Natural killer cell treated with Interleukin-12 subunit alpha and Interleukin-12 subunit beta and Interleukin-15 and Interleukin-18, amount 100 ng/mL, for 72 hours (primary cell): Measurements from ENCODE around the gene SMIM38. TPM values are rescaled to one million over a fixed set of nuclear protein-coding genes. Genes with fewer than 3 reads are reported as not detected.
"Not testable (repeated sequence)": the region's sequence is repeated elsewhere in the genome, so short reads cannot be mapped to it uniquely, and the experiment has no call there.

ENCODE experiments used
- ATAC-seq, 2 donors: fragments of 150-1000 bp; cut with Tn5 transposase in 1 of 2; sonication (Bioruptor Pico), chemical (Tn5 transposase) in 1 of 2; 2 replicates each; pipeline ENCODE4 v1.10.0; 2021
- DNase-seq: peaks from one replicate; pipeline ENCODE4 v3.0.0; 2022; ENCODE audit warnings: low spot score
- H3K27ac Mint-ChIP-seq, 2 donors: 1 replicate in 1 of 2; 2 replicates in 1 of 2; pipeline ENCODE4 v1.8.0; 2022; ENCODE audit warnings: mixed read lengths in 2 of 2, mild to moderate bottlenecking in 1 of 2, moderate library complexity in 1 of 2
- H3K27me3 Mint-ChIP-seq, 2 donors: 1 replicate in 1 of 2; 2 replicates in 1 of 2; pipeline ENCODE4 v1.8.0; 2022; ENCODE audit warnings: mixed read lengths in 2 of 2
- H3K36me3 Mint-ChIP-seq: one replicate; pipeline ENCODE4 v1.8.0; 2022; ENCODE audit warnings: mixed read lengths
- H3K4me1 Mint-ChIP-seq, 2 donors: 1 replicate in 1 of 2; 2 replicates in 1 of 2; pipeline ENCODE4 v1.8.0; 2022; ENCODE audit warnings: low read depth in 2 of 2, mixed read lengths in 2 of 2, mild to moderate bottlenecking in 1 of 2
- H3K4me3 Mint-ChIP-seq: one replicate; pipeline ENCODE4 v1.8.0; 2022; ENCODE audit warnings: mixed read lengths
- H3K9me3 Mint-ChIP-seq: 2 replicates; pipeline ENCODE4 v1.8.0; 2022; ENCODE audit warnings: mixed read lengths
- total RNA-seq, 2 donors: library from RNA; stranded (reverse); gene quantifications; one replicate each; pipeline ENCODE4 v1.2.3, GENCODE V29; 2022

The SMIM38 gene
- total RNA-seq, 2 donors from 2014 or later: 0.89 TPM; not detected in 1

GRCh38 chr11:69138265-69138664 is 17.5 kb upstream of the SMIM38 start:
- no peak for ATAC-seq
- no peak for DNase-seq
- H3K27me3 Mint-ChIP-seq: peaks cover 0 to 14% of the 10 kb centered on the region in 2 donors
- no peak overlapping the region for H3K4me3 Mint-ChIP-seq
- no peaks in the 10 kb centered on the region for H3K4me1 Mint-ChIP-seq
- no peak overlapping the region for H3K27ac Mint-ChIP-seq
- H3K9me3 Mint-ChIP-seq: no peaks in the 10 kb centered on the region
- H3K36me3 Mint-ChIP-seq: no peaks in the 10 kb centered on the region

GRCh38 chr11:69140161-69140560 is 15.6 kb upstream of the SMIM38 start:
- not testable (repeated sequence) for H3K4me3 Mint-ChIP-seq, DNase-seq, H3K4me1 Mint-ChIP-seq, H3K36me3 Mint-ChIP-seq, H3K27ac Mint-ChIP-seq, H3K9me3 Mint-ChIP-seq, ATAC-seq
- H3K27me3 Mint-ChIP-seq: peaks cover 0 to 21% of the 10 kb centered on the region in 2 donors

- no peak overlapping the region for H3K27ac Mint-ChIP-seq
- no peaks in the 10 kb centered on the region for H3K4me1 Mint-ChIP-seq
- H3K27me3 Mint-ChIP-seq: peaks cover 2 to 21% of the 10 kb centered on the region in 2 donors
- no peak overlapping the region for H3K4me3 Mint-ChIP-seq
- peaks cover 3% of the 10 kb centered on the region for H3K36me3 Mint-ChIP-seq
- ATAC-seq: no peak
- no peak for DNase-seq
- no peaks in the 10 kb centered on the region for H3K9me3 Mint-ChIP-seq
Measured at GRCh38 chr11:69140635-69141034, 15.1 kb upstream of the SMIM38 start.

- Mint-ChIP-seq H3K36me3 (peaks cover 14% of the 10 kb centered on the region), H3K9me3 (peaks cover 4% of the 10 kb centered on the region), H3K27ac (no peak overlapping the region), H3K4me3 (no peak overlapping the region), H3K4me1 (no peaks in the 10 kb centered on the region), H3K27me3 (peaks cover 12 to 20% of the 10 kb centered on the region in 2 donors)
- DNase-seq: no peak
- no peak for ATAC-seq
Measured at GRCh38 chr11:69141742-69142141, 14.0 kb upstream of the SMIM38 start.

- H3K36me3 Mint-ChIP-seq: peaks cover 14% of the 10 kb centered on the region
- H3K4me1 Mint-ChIP-seq: no peaks in the 10 kb centered on the region
- H3K27ac Mint-ChIP-seq: no peak overlapping the region
- H3K27me3 Mint-ChIP-seq: peaks cover 12 to 21% of the 10 kb centered on the region in 2 donors
- ATAC-seq: no peak
- DNase-seq: no peak
- no peak overlapping the region for H3K4me3 Mint-ChIP-seq
- peaks cover 4% of the 10 kb centered on the region for H3K9me3 Mint-ChIP-seq
Measured at GRCh38 chr11:69142895-69143294, 12.8 kb upstream of the SMIM38 start.

GRCh38 chr11:69144316-69145049 is 11.3 kb upstream of the SMIM38 start:
- Mint-ChIP-seq H3K4me3 (no peak overlapping the region), H3K27me3 (peaks cover 12 to 28% of the 10 kb centered on the region in 2 donors), H3K4me1 (peaks cover 0 to 2% of the 10 kb centered on the region in 2 donors), H3K27ac (no peak overlapping the region), H3K36me3 (peaks cover 14% of the 10 kb centered on the region), H3K9me3 (peaks cover 4% of the 10 kb centered on the region)
- no peak for ATAC-seq
- DNase-seq: no peak

- peaks cover 15% of the 10 kb centered on the region for H3K36me3 Mint-ChIP-seq
- peaks cover 4% of the 10 kb centered on the region for H3K9me3 Mint-ChIP-seq
- H3K27ac Mint-ChIP-seq: no peak overlapping the region
- H3K27me3 Mint-ChIP-seq: peaks cover 12 to 28% of the 10 kb centered on the region in 2 donors
- no peak for ATAC-seq
- H3K4me1 Mint-ChIP-seq: peaks cover 0 to 2% of the 10 kb centered on the region in 2 donors
- DNase-seq: no peak
- no peak overlapping the region for H3K4me3 Mint-ChIP-seq
Measured at GRCh38 chr11:69145050-69145380, 10.7 kb upstream of the SMIM38 start.

- ATAC-seq: no peak
- H3K27ac Mint-ChIP-seq: no peak overlapping the region
Measured at GRCh38 chr11:69148377-69148762, 7.4 kb upstream of the SMIM38 start.

GRCh38 chr11:69148806-69149205 is 6.9 kb upstream of the SMIM38 start:
- H3K4me3 Mint-ChIP-seq: no peak overlapping the region
- H3K4me1 Mint-ChIP-seq: peaks cover 0 to 2% of the 10 kb centered on the region in 2 donors
- ATAC-seq (no peak), DNase-seq (no peak)
- peaks cover 19% of the 10 kb centered on the region for H3K36me3 Mint-ChIP-seq
- H3K27ac Mint-ChIP-seq: no peak overlapping the region
- peaks cover 12 to 31% of the 10 kb centered on the region in 2 donors for H3K27me3 Mint-ChIP-seq
- peaks cover 4% of the 10 kb centered on the region for H3K9me3 Mint-ChIP-seq

More at GRCh38 chr11:69148377-69148762, 7.4 kb upstream of the SMIM38 start:
- Mint-ChIP-seq H3K4me3 (no peak overlapping the region), H3K9me3 (peaks cover 4% of the 10 kb centered on the region), H3K27me3 (peaks cover 12 to 30% of the 10 kb centered on the region in 2 donors), H3K36me3 (peaks cover 19% of the 10 kb centered on the region), H3K4me1 (peaks cover 0 to 2% of the 10 kb centered on the region in 2 donors)
- DNase-seq: no peak

- H3K4me3 Mint-ChIP-seq, H3K4me1 Mint-ChIP-seq, H3K27ac Mint-ChIP-seq, ATAC-seq, H3K9me3 Mint-ChIP-seq, DNase-seq: not testable (repeated sequence)
- H3K27me3 Mint-ChIP-seq: peaks cover 12 to 27% of the 10 kb centered on the region in 2 donors
- peaks cover 19% of the 10 kb centered on the region for H3K36me3 Mint-ChIP-seq
Measured at GRCh38 chr11:69149338-69150045, 6.2 kb upstream of the SMIM38 start.

- Mint-ChIP-seq H3K27me3 (peaks cover 12 to 22% of the 10 kb centered on the region in 2 donors), H3K27ac (no peak overlapping the region)
Measured at GRCh38 chr11:69150175-69150574, 5.6 kb upstream of the SMIM38 start.

GRCh38 chr11:69151836-69152235 is 3.9 kb upstream of the SMIM38 start:
- no peaks in the 10 kb centered on the region for H3K9me3 Mint-ChIP-seq
- no peak overlapping the region for H3K4me3 Mint-ChIP-seq
- peaks cover 5% of the 10 kb centered on the region for H3K36me3 Mint-ChIP-seq
- H3K27me3 Mint-ChIP-seq: peaks cover 0 to 22% of the 10 kb centered on the region in 2 donors
- H3K4me1 Mint-ChIP-seq: peaks cover 0 to 2% of the 10 kb centered on the region in 2 donors
- ATAC-seq: no peak
- DNase-seq: no peak
- no peak overlapping the region for H3K27ac Mint-ChIP-seq

More at GRCh38 chr11:69150175-69150574, 5.6 kb upstream of the SMIM38 start:
- Mint-ChIP-seq H3K4me3 (no peak overlapping the region), H3K9me3 (peaks cover 4% of the 10 kb centered on the region), H3K4me1 (peaks cover 0 to 2% of the 10 kb centered on the region in 2 donors), H3K36me3 (peaks cover 19% of the 10 kb centered on the region)
- no peak for ATAC-seq
- DNase-seq: no peak

- Mint-ChIP-seq H3K36me3 (peaks cover 5% of the 10 kb centered on the region), H3K27ac (no peak overlapping the region), H3K9me3 (no peaks in the 10 kb centered on the region), H3K27me3 (peaks cover 0 to 22% of the 10 kb centered on the region in 2 donors), H3K4me1 (peaks cover 0 to 2% of the 10 kb centered on the region in 2 donors), H3K4me3 (no peak overlapping the region)
- ATAC-seq: no peak
- no peak for DNase-seq
Measured at GRCh38 chr11:69152733-69153421, 2.9 kb upstream of the SMIM38 start.

- Mint-ChIP-seq H3K36me3 (peaks cover 5% of the 10 kb centered on the region), H3K4me3 (no peak overlapping the region), H3K9me3 (no peaks in the 10 kb centered on the region), H3K27me3 (peaks cover 0 to 18% of the 10 kb centered on the region in 2 donors), H3K27ac (no peak overlapping the region), H3K4me1 (peaks cover 0 to 2% of the 10 kb centered on the region in 2 donors)
- DNase-seq (no peak), ATAC-seq (no peak)
Measured at GRCh38 chr11:69153661-69154060, 2.1 kb upstream of the SMIM38 start.
